Colon (tissue), 2 donors: ENCODE data around the gene GALNT17.
"Not testable (repeated sequence)": the region's sequence is repeated elsewhere in the genome, so short reads cannot be mapped to it uniquely, and the experiment has no call there.

ENCODE experiments used
- FAIRE-seq: peaks from 2 replicates; lab custom pipeline; 2012; peaks lifted over from hg19 to GRCh38; lab: Jason Lieb, UNC
- donor health status: control.
- donor health status: control.

GALNT17 gene

GRCh38 chr7:71696511-71696910, 564.6 kb downstream of the GALNT17 start:
- FAIRE-seq = no peak

DNA sequence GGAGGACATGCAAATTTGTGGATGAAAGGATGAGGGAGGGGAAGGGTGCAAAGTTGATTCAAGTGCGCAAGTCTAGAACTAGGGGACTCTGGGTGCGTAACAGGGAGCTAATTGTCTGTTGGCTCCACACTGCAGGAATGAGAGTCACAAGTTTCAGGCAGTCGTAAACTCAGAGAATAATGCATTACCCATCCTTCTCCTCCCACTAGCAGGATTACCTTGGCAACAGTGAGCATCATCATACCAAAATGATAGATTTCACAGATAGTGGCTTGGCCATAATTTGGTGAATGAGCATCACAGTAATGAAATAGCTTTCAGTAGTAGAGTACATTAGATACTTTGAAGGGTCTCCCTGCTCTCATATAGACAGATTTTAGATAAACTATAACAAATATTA, 565.5 kb downstream of the GALNT17 start:
- no peak for FAIRE-seq

GRCh38 chr7:71705217-71705616, 573.3 kb downstream of the GALNT17 start:
- FAIRE-seq = no peak

GRCh38 chr7:71705901-71706596, 574.1 kb downstream of the GALNT17 start:
- FAIRE-seq = no peak

- FAIRE-seq = no peak
These were observed 574.6 kb downstream of the GALNT17 start for GRCh38 chr7:71706597-71706975.

- FAIRE-seq = no peak
These were observed 575.1 kb downstream of the GALNT17 start for GRCh38 chr7:71707041-71707440.

DNA sequence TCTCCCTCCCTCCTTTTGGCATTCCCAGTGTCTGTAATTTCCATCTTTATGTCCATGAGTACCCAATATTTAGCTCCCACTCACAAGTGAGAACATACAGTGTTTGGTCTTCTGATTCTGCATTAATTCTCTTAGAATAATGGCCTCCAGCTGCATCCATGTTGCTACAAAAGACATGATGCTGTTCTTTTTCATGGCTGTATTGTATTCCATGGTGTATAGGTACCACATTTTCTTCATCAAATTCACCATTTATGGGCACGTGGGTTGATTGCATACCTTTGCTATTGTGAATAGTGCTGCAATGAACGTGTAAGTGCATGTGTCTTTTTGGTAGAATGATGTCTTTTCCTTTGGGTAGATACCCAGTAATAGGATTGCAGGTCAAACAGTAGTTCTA, 576.8 kb downstream of the GALNT17 start:
- no peak for FAIRE-seq

GRCh38 chr7:71710442-71710841, 578.5 kb downstream of the GALNT17 start:
- FAIRE-seq = no peak

DNA sequence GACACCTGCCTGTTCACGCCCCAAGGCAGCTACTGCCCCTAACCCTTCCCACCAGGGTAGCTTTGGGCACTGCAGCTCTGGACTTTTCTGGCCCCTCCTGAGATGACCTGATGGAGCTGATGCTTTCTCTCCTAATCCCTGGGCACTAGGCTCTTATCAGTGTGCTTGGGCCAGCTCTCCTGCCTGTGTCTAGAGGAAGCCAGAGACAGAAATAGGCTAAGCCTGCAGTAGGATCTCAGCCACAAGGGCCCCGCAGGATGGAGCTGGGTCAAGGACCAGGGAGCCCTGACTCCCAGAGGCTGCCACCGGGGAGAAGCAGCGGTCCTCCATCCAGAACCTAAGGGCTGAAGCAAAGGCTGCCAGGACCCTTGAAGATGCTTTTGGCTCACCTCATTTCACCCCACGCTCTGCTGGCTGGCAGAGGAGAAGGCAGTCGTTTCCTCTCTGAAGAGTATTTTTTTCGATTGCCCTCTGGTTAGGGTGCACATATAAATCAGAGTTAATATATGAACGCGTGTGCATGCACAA, 580.8 kb downstream of the GALNT17 start:
- no peak for FAIRE-seq

GRCh38 chr7:71716690-71717089, 584.7 kb downstream of the GALNT17 start:
- no peak for FAIRE-seq

- FAIRE-seq = no peak
These were observed 586.6 kb downstream of the GALNT17 start for GRCh38 chr7:71718563-71718962.

- no peak for FAIRE-seq
These were observed 589.8 kb downstream of the GALNT17 start for GRCh38 chr7:71721742-71722141.

- no peak for FAIRE-seq
These were observed 591.9 kb downstream of the GALNT17 start for GRCh38 chr7:71723859-71724258.

GRCh38 chr7:71727347-71727746, 595.4 kb downstream of the GALNT17 start:
- no peak for FAIRE-seq

DNA sequence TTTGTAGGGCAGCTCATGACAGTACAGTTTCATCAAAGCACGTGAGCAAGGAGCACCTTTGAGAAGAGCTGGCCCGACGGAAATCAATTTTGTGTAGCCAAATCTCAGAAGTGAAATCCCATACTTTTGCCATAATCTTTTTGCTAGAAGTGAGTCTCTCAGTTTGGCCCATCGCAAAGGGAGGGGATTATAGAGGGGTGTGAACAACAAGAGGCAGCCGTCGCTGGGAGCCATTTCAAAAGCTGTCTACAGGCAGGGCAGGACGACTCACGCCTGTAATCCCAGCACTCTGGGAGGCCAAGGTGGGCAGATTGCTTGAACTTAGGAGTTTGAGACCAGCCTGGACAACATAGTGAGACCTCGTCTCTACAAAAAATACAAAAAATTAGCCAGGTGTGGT, 599.8 kb downstream of the GALNT17 start:
- no peak for FAIRE-seq

DNA sequence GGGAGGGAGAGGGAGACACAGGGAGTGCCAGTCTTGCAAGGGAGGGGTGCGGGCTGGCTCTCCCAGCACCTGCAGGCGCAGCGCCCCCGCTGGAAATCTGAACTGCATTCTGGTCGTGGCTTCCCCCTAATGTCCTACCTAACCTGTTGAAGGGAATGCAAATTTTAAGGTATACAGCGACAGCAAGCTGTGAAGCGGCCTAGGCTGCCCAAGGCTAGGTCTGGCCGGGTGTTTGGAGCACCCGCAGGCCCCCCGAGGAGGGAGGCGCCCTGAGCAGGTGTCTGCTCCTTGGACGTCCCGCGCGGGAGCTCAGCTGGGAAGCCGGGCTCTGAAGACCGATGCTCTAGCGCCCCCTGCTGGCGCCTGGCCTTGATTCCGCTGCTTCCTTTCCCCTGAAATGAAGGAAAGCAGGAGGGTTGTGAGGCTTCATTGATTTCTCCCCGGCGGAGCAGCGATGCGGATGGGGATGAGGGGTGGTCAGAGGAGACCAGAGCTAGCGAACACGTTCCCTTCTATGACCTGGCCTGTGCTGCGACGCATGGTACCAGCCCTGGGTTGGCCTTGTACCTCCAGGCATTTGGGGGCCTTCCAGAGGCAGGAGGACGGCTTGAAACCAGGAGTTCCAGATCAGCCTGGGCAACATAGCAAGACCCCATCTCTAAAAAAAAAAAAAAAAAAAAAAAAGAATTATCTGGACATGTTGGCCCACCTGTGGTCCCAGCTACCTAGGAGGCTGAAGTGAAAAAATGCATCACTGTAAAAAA, 601.3 kb downstream of the GALNT17 start:
- FAIRE-seq = no peak

GRCh38 chr7:71735961-71736556, 604.1 kb downstream of the GALNT17 start:
- FAIRE-seq = no peak

GRCh38 chr7:71737931-71738540, 606.1 kb downstream of the GALNT17 start:
- FAIRE-seq = not testable (repeated sequence)

DNA sequence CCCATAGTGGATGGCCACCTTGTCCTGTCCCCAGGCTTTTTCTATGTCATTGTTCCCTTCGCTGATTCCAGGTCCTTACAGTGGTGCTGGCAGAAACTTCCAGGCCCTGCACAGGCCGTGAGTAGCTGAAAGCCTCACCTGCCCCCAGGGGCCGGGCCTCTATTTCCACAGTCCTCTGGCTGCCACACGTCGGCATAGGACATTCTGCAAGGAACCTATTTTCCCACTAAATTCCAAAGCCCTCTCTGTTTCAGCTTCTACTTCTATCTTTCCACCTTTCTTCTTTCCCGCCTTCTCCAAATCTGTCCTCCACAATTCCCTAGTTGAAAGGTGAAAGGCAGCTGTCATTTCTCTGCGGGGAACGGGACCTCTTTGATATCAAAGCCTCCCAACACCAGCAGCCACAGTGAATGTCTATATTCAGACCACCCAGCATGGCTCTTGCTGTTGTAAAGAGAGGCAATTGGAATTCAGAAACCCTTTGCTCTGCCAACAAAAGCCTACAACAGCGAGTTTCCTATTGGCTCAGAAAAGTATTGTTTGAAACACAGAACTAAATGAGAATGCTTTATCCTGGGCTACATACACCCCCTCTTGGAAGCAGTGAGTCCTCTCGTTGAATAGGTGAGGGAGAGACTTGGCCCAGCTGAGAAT, 607.7 kb downstream of the GALNT17 start:
- no peak for FAIRE-seq

DNA sequence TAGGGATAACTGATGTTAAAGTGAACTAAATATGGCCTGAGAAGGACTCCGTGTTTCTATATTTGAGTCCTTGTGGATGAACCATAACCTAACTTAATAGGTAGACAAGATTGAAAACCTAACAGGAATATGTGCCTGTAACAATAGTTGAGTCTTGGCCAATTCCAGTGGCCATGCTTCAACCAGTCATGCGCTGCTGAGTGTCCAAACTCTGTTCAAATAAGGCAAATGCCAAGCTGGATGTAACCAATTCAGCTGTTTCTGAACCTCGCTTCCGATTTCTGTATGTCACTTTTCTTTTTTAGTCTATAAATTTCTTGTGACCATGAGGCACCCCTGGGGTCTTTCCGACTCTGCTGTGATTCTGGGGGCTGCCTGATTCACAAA, 608.2 kb downstream of the GALNT17 start:
- FAIRE-seq = no peak

GRCh38 chr7:71746006-71746405, 614.1 kb downstream of the GALNT17 start:
- no peak for FAIRE-seq

GRCh38 chr7:71750290-71750689, 618.3 kb downstream of the GALNT17 start:
- FAIRE-seq = no peak
